A673 (cell line): ENCODE data around the gene MAP2. TPM values are rescaled to one million over a fixed set of nuclear protein-coding genes. Genes with fewer than 3 reads are reported as not detected.

Source experiments
- BruUV-seq: library from RNA; stranded (reverse); fragments of 400-500 nt; replicated peaks from 2 replicates; lab custom pipeline; 2021; lab: Mats Ljungman, UMichigan
- CTCF ChIA-PET: fragments of 300-600 bp; sonication (Branson Sonifier 250); formaldehyde crosslinking; loops from one replicate; lab custom pipeline; 2022; ENCODE audit warnings: antibody characterized with exemption; lab: Charles Lee
- POLR2A ChIA-PET: fragments of 300-600 bp; sonication (Branson Sonifier 250); formaldehyde crosslinking; loops from one replicate; lab custom pipeline; 2022; ENCODE audit warnings: antibody characterized with exemption; ENCODE audit not compliant: low non-redundant PET; lab: Charles Lee
- DNase-seq: peaks from one replicate; pipeline ENCODE4 v3.0.0-alpha.2; 2015; ENCODE audit warnings: low spot score
- H3K27ac ChIP-seq: fragments of 200-600 bp; sonication (generic); 2 replicates; pipeline ENCODE4 v1.5.1; 2016; ENCODE audit warnings: mixed run types, low read depth, mild to moderate bottlenecking, mixed read lengths, antibody characterized with exemption, low read length; ENCODE audit not compliant: poor library complexity, severe bottlenecking
- H3K27me3 ChIP-seq: fragments of 200-600 bp; sonication (generic); replicated peaks from 2 replicates; pipeline ENCODE4 v1.6.1; 2017; ENCODE audit warnings: mixed run types, low read depth, mild to moderate bottlenecking, mixed read lengths, antibody characterized with exemption, low read length; ENCODE audit not compliant: insufficient read depth, poor library complexity
- H3K36me3 ChIP-seq: fragments of 200-600 bp; sonication (generic); 2 replicates; pipeline ENCODE4 v1.6.1; 2016; ENCODE audit warnings: mixed run types, mild to moderate bottlenecking, mixed read lengths, antibody characterized with exemption, low read length; ENCODE audit not compliant: insufficient read depth, poor library complexity, severe bottlenecking
- H3K4me1 ChIP-seq: fragments of 200-600 bp; sonication (generic); 2 replicates; pipeline ENCODE4 v1.6.1; 2017; ENCODE audit warnings: mixed run types, mild to moderate bottlenecking, mixed read lengths, antibody characterized with exemption, low read length; ENCODE audit not compliant: insufficient read depth, poor library complexity, severe bottlenecking
- H3K4me3 ChIP-seq: fragments of 200-600 bp; sonication (generic); 2 replicates; pipeline ENCODE4 v1.5.1; 2016; ENCODE audit warnings: low read depth, mixed run types, mild to moderate bottlenecking, mixed read lengths, low read length; ENCODE audit not compliant: poor library complexity, severe bottlenecking
- H3K9me3 ChIP-seq: fragments of 200-600 bp; sonication (generic); 2 replicates; pipeline ENCODE4 v1.6.1; 2016; ENCODE audit warnings: mixed run types, low read depth, mild to moderate bottlenecking, mixed read lengths, antibody characterized with exemption, low read length; ENCODE audit not compliant: poor library complexity, severe bottlenecking
- EZH2 ChIP-seq: fragments of 200-600 bp; sonication (generic); IDR thresholded peaks from 2 replicates; pipeline ENCODE4 v1.6.1; 2017; ENCODE audit warnings: borderline replicate concordance, low read depth, mild to moderate bottlenecking, mixed read lengths, antibody characterized with exemption, low read length; ENCODE audit not compliant: poor library complexity, severe bottlenecking
- intact Hi-C: fragments of 100-400 bp; cut with micrococcal nuclease; formaldehyde crosslinking; loops from one replicate; pipeline ENCODE4 v1.10.0; 2022; ENCODE audit not compliant: unreplicated experiment
- total RNA-seq: library from RNA; stranded (reverse); gene quantifications from 2 replicates; pipeline ENCODE4 v1.2.3, GENCODE V29; 2021
- TF ChIP-seq, protein P1 (sequence below): fragments of 300-800, 200-600 bp; sonication (generic); conservative IDR thresholded peaks from 2 replicates; pipeline ENCODE4 v1.5.1; 2017; ENCODE audit warnings: low read depth, mild to moderate bottlenecking, antibody characterized with exemption, low read length, moderate library complexity, mixed read lengths

MAP2 gene
- total RNA-seq, 1 experiment from 2014 or later: 1.7 TPM

DNA sequence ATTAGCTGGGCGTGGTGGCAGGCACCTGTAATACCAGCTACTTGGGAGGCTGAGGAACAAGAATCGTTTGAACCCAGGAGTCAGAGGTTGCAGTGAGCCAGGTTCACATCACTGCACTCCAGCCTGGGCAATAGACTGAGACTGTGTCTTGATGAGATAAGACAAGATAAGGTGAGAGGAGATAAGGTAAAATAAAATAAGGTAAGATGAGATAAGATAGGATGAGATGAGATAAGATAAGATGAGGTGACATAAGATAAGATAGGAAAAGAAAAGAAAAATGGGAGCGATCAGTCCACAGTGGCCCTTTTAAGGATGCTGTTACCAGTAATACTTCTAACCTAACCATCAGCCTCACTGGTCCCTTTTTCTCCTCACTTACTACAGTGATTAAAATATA is 213.4 kb downstream of the MAP2 start:
- ChIA-PET CTCF (no interaction called here), POLR2A (no interaction called here)
- no peak for DNase-seq
- no peaks in the 10 kb centered on the region for H3K36me3 ChIP-seq
- no peak overlapping the region for H3K27ac ChIP-seq
- TF ChIP-seq EZH2: no peak
- TF ChIP-seq, protein P1, sequence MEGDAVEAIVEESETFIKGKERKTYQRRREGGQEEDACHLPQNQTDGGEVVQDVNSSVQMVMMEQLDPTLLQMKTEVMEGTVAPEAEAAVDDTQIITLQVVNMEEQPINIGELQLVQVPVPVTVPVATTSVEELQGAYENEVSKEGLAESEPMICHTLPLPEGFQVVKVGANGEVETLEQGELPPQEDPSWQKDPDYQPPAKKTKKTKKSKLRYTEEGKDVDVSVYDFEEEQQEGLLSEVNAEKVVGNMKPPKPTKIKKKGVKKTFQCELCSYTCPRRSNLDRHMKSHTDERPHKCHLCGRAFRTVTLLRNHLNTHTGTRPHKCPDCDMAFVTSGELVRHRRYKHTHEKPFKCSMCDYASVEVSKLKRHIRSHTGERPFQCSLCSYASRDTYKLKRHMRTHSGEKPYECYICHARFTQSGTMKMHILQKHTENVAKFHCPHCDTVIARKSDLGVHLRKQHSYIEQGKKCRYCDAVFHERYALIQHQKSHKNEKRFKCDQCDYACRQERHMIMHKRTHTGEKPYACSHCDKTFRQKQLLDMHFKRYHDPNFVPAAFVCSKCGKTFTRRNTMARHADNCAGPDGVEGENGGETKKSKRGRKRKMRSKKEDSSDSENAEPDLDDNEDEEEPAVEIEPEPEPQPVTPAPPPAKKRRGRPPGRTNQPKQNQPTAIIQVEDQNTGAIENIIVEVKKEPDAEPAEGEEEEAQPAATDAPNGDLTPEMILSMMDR: no peak
- H3K4me1 ChIP-seq: no peaks in the 10 kb centered on the region
- intact Hi-C loops: no loop called here
- H3K27me3 ChIP-seq: no peaks in the 10 kb centered on the region
- no peak overlapping the region for H3K4me3 ChIP-seq
- no TSS peak for BruUV-seq
- H3K9me3 ChIP-seq: no peaks in the 10 kb centered on the region

DNA sequence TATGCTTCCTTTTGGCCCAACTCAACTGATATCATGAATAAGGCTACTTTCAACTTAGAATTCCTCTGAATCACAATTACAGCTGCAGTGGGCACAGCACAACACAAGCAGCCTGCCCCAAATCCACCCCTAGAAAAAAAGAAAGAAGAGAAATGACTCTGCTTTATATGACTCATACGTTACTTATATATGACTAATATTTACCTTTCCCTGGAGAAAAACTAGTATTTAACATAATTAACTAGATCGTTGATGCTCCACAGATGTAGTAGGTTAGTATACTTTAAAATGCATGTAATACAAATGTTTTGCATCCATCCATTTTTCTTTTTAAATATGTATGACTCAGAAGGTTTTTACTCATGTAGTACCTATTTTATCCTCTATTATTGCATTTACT is 214.5 kb downstream of the MAP2 start:
- no TSS peak for BruUV-seq
- POLR2A ChIA-PET: no interaction called here
- CTCF ChIA-PET: no interaction called here

DNA sequence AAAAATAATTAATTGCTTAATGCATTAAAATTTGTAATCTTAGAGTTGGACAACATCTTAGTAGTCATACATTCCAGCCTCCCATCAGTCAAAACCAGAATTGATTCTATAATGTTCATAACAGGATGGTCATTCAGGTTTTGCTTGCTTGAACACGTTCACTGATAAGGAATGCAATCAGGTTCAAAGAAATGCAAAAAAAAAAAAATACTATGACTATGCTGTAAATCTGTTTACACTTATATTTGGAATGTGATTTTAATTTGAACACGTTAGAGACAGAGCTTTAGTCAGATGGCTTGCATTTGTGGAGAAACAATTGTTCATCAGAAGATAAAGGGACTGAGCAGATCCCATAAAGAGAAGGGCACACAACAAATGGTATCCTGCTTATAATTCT is 216.5 kb downstream of the MAP2 start:
- ChIA-PET POLR2A (no interaction called here), CTCF (no interaction called here)
- Histone ChIP-seq H3K4me3 (no peak overlapping the region), H3K4me1 (no peaks in the 10 kb centered on the region), H3K27ac (no peak overlapping the region), H3K27me3 (no peaks in the 10 kb centered on the region), H3K9me3 (no peaks in the 10 kb centered on the region), H3K36me3 (no peaks in the 10 kb centered on the region)
- BruUV-seq: no TSS peak
- TF ChIP-seq, protein P1: no peak
- no peak for TF ChIP-seq EZH2
- intact Hi-C loops: no loop called here
- no peak for DNase-seq

More for the DNA sequence above, 214.5 kb downstream of the MAP2 start:
- intact Hi-C loops: no loop called here
- Histone ChIP-seq H3K27me3 (no peaks in the 10 kb centered on the region), H3K27ac (no peak overlapping the region), H3K4me1 (no peaks in the 10 kb centered on the region), H3K4me3 (no peak overlapping the region), H3K36me3 (no peaks in the 10 kb centered on the region), H3K9me3 (no peaks in the 10 kb centered on the region)
- DNase-seq: no peak
- TF ChIP-seq, protein P1: no peak
- no peak for TF ChIP-seq EZH2
